PC-3 (cell line): ENCODE data around the gene NLRP3. TPM values are rescaled to one million over a fixed set of nuclear protein-coding genes. Genes with fewer than 3 reads are reported as not detected.

Experiments
- ATAC-seq: fragments of 200-7000 bp; cut with Tn5 transposase; 2 replicates; pipeline ENCODE4 v1.9.1; 2020; ENCODE audit warnings: mild to moderate bottlenecking, moderate library complexity
- BruUV-seq: library from RNA; stranded (reverse); fragments of 400-500 nt; replicated peaks from 2 replicates; lab custom pipeline; 2021; lab: Mats Ljungman, UMichigan
- CTCF ChIA-PET: fragments of 300-600 bp; sonication (Branson Sonifier 250); formaldehyde crosslinking; loops from one replicate; lab custom pipeline; 2022; ENCODE audit warnings: antibody characterized with exemption; lab: Charles Lee
- POLR2A ChIA-PET: fragments of 300-600 bp; sonication (Branson Sonifier 250); formaldehyde crosslinking; loops from one replicate; lab custom pipeline; 2022; ENCODE audit warnings: antibody characterized with exemption; ENCODE audit not compliant: unreplicated experiment; lab: Charles Lee
- DNase-seq: peaks from one replicate; pipeline ENCODE4 v3.0.0-alpha.2; 2015
- H2AFZ ChIP-seq: fragments of 300-600 bp; sonication (generic); 2 replicates; pipeline ENCODE4 v1.6.0; 2016; ENCODE audit warnings: antibody characterized with exemption, low read length
- H3F3A ChIP-seq: fragments of 300-600 bp; sonication (generic); one replicate; pipeline ENCODE4 v1.6.0; 2017; ENCODE audit warnings: antibody characterized with exemption, low read length, control low read depth, mild to moderate bottlenecking; ENCODE audit not compliant: unreplicated experiment
- H3K27ac ChIP-seq: fragments of 300-600 bp; sonication (generic); 2 replicates; pipeline ENCODE4 v1.5.1; 2016; ENCODE audit warnings: mild to moderate bottlenecking, low read length
- H3K27me3 ChIP-seq: fragments of 300-600 bp; sonication (generic); 2 replicates; pipeline ENCODE4 v1.6.1; 2016; ENCODE audit warnings: low read length, mixed read lengths
- H3K36me3 ChIP-seq: fragments of 300-600 bp; sonication (generic); 2 replicates; pipeline ENCODE4 v1.6.1; 2016; ENCODE audit warnings: low read depth, mixed run types, low read length, mixed read lengths
- H3K4me1 ChIP-seq: fragments of 300-600 bp; sonication (generic); 2 replicates; pipeline ENCODE4 v1.5.1; 2016; ENCODE audit warnings: low read length; ENCODE audit not compliant: insufficient read depth
- H3K4me2 ChIP-seq: fragments of 300-600 bp; sonication (generic); 2 replicates; pipeline ENCODE4 v1.6.0; 2016; ENCODE audit warnings: low read length
- H3K4me3 ChIP-seq: fragments of 300-600 bp; sonication (generic); 2 replicates; pipeline ENCODE4 v1.5.1; 2016; ENCODE audit warnings: mild to moderate bottlenecking, low read length, mixed read lengths
- H3K79me2 ChIP-seq: fragments of 300-600 bp; sonication (generic); 2 replicates; pipeline ENCODE4 v1.6.1; 2017; ENCODE audit warnings: low read length, mixed read lengths
- H3K9ac ChIP-seq: fragments of 300-600 bp; sonication (generic); 2 replicates; pipeline ENCODE4 v1.6.0; 2016; ENCODE audit warnings: mild to moderate bottlenecking, low read length
- H3K9me2 ChIP-seq: fragments of 300-600 bp; sonication (generic); replicated peaks from 2 replicates; pipeline ENCODE4 v1.6.1; 2016; ENCODE audit warnings: mixed run types, low read length, mixed read lengths
- H3K9me3 ChIP-seq: fragments of 300-600 bp; sonication (generic); 2 replicates; pipeline ENCODE4 v1.6.1; 2016; ENCODE audit warnings: low read length, mixed read lengths
- H4K20me1 ChIP-seq: fragments of 300-600 bp; sonication (generic); 2 replicates; pipeline ENCODE4 v1.6.1; 2016; ENCODE audit warnings: low read length, mixed read lengths
- CTCF ChIP-seq: fragments of 300-600 bp; sonication (generic); conservative IDR thresholded peaks from 2 replicates; pipeline ENCODE4 v1.5.1; 2017; ENCODE audit warnings: antibody characterized with exemption, low read depth, mild to moderate bottlenecking, low read length
- EZH2 ChIP-seq: fragments of 300-600 bp; sonication (generic); IDR thresholded peaks from one replicate; pipeline ENCODE4 v1.6.1; 2017; ENCODE audit warnings: antibody characterized with exemption, mild to moderate bottlenecking, low read length; ENCODE audit not compliant: unreplicated experiment
- EZH2phosphoT487 ChIP-seq: fragments of 300-600 bp; sonication (generic); IDR thresholded peaks from 2 replicates; pipeline ENCODE4 v1.6.1; 2018; ENCODE audit warnings: mild to moderate bottlenecking, antibody characterized with exemption, low read length, borderline replicate concordance
- intact Hi-C: fragments of 100-400 bp; cut with micrococcal nuclease; formaldehyde crosslinking; loops from 2 replicates; pipeline ENCODE4 v1.9.0; 2023
- total RNA-seq: library from RNA; depleted of rRNA; stranded (reverse); fragments of >200 nt; gene quantifications from 2 replicates; pipeline ENCODE4 v1.2.3, GENCODE V29; 2014

NLRP3 gene
- total RNA-seq, 1 experiment from 2014 or later, result 0.40 TPM

- POLR2A ChIA-PET, result no interaction called here
- no peaks in the 10 kb centered on the region for H3K9me3 ChIP-seq
These were observed 28.6 kb downstream of the NLRP3 start for GRCh38 chr1:247444571-247444970.

GRCh38 chr1:247445526-247446356 is 29.8 kb downstream of the NLRP3 start:
- Histone ChIP-seq H3F3A (no peaks in the 10 kb centered on the region), H3K4me1 (peaks cover 6% of the 10 kb centered on the region; the same call in 1 of the 2 replicates), H3K4me3 (no peak overlapping the region), H3K4me2 (no peak overlapping the region), H3K9me2 (no peaks in the 10 kb centered on the region), H2AFZ (no peak overlapping the region), H3K27me3 (peaks cover 13% of the 10 kb centered on the region; the same call in 1 of the 2 replicates), H3K27ac (no peak overlapping the region), H4K20me1 (no peaks in the 10 kb centered on the region), H3K9ac (no peak overlapping the region), H3K36me3 (no peaks in the 10 kb centered on the region), H3K9me3 (no peaks in the 10 kb centered on the region), H3K79me2 (no peaks in the 10 kb centered on the region)
- ChIA-PET POLR2A (no interaction called here), CTCF (no interaction called here)
- TF ChIP-seq EZH2 (no peak), CTCF (no peak), EZH2phosphoT487 (no peak)
- intact Hi-C loops, result no loop called here
- no peak for DNase-seq
- no peak for ATAC-seq
- no TSS peak for BruUV-seq

More at GRCh38 chr1:247444571-247444970, 28.6 kb downstream of the NLRP3 start:
- Histone ChIP-seq H3K27me3 (peaks cover 8% of the 10 kb centered on the region; the same call in 1 of the 2 replicates), H3K4me1 (peaks cover 6% of the 10 kb centered on the region; the same call in 1 of the 2 replicates), H2AFZ (no peak overlapping the region), H4K20me1 (no peaks in the 10 kb centered on the region), H3K9me2 (no peaks in the 10 kb centered on the region), H3K4me2 (no peak overlapping the region), H3K27ac (no peak overlapping the region), H3F3A (no peaks in the 10 kb centered on the region), H3K4me3 (no peak overlapping the region), H3K79me2 (no peaks in the 10 kb centered on the region), H3K36me3 (no peaks in the 10 kb centered on the region), H3K9ac (no peak overlapping the region)
- intact Hi-C loops, result no loop called here
- DNase-seq (no peak), ATAC-seq (no peak)
- no peak for TF ChIP-seq EZH2phosphoT487
- TF ChIP-seq CTCF, result no peak
- no peak for TF ChIP-seq EZH2
- BruUV-seq, result no TSS peak
- CTCF ChIA-PET, result no interaction called here
